B cell (primary cell): ENCODE results near the gene SEC14L6. TPM values are rescaled to one million over a fixed set of nuclear protein-coding genes. Genes with fewer than 3 reads are reported as not detected.

Experiments used
- ATAC-seq: fragments of 200-7000 bp; cut with Tn5 transposase; one replicate; pipeline ENCODE4 v1.10.0; 2021; ENCODE audit warnings: low read depth, mild to moderate bottlenecking, moderate number of reproducible peaks, moderate library complexity
- CTCF ChIA-PET: fragments of 350-600 bp; sonication (Branson Sonifier 250); formaldehyde crosslinking; loops from one replicate; lab custom pipeline; 2021; ENCODE audit warnings: antibody characterized with exemption, inconsistent platforms; lab: Charles Lee
- POLR2A ChIA-PET: fragments of 350-600 bp; sonication (Branson Sonifier 250); formaldehyde crosslinking; loops from one replicate; lab custom pipeline; 2021; ENCODE audit warnings: antibody characterized with exemption; lab: Charles Lee
- DNase-seq: peaks from one replicate; pipeline ENCODE4 v3.0.0; 2013
- H2AFZ ChIP-seq: 2 replicates; pipeline ENCODE4 v1.6.1; 2012; ENCODE audit warnings: mild to moderate bottlenecking, low read depth, low read length; ENCODE audit not compliant: insufficient read depth, poor library complexity, severe bottlenecking
- H3K27ac ChIP-seq, 2 donors: 1 replicate in 1 of 2; 2 replicates in 1 of 2; pipeline ENCODE4 v1.5.1; 2012 to 2013; ENCODE audit warnings: low read length in 2 of 2, mild to moderate bottlenecking in 2 of 2, moderate library complexity in 1 of 2
- H3K27me3 ChIP-seq, 4 experiments: fragments of 200-600 bp in 1 of 4; sonication (generic) in 1 of 4; replicated peaks in 1 of 4; 1 replicate in 2 of 4; 2 replicates in 2 of 4; pipeline versions ENCODE4 v1.6.1 to v1.7.0; 2013 to 2016; ENCODE audit warnings: low read length in 3 of 4, mild to moderate bottlenecking in 2 of 4, mixed read lengths in 1 of 4, moderate library complexity in 1 of 4; ENCODE audit not compliant: insufficient read depth in 4 of 4, control insufficient read depth in 3 of 4; ENCODE audit errors: control extremely low read depth in 1 of 4
- H3K36me3 ChIP-seq, 2 experiments: replicated peaks in 1 of 2; 1 replicate in 1 of 2; 2 replicates in 1 of 2; pipeline versions ENCODE4 v1.6.1 to v1.7.1; 2013; ENCODE audit warnings: low read length in 1 of 2; ENCODE audit not compliant: insufficient read depth in 2 of 2, control insufficient read depth in 1 of 2; ENCODE audit errors: control extremely low read depth in 1 of 2, extremely low read depth in 1 of 2
- H3K4me1 ChIP-seq, 2 donors: fragments of 200-600 bp in 1 of 2; sonication (generic) in 1 of 2; 1 replicate in 1 of 2; 2 replicates in 1 of 2; pipeline versions ENCODE4 v1.5.1 to v1.6.1; 2013 to 2017; ENCODE audit warnings: low read length in 2 of 2; ENCODE audit not compliant: control insufficient read depth in 2 of 2, insufficient read depth in 2 of 2
- H3K4me2 ChIP-seq: replicated peaks from 2 replicates; pipeline ENCODE3; 2012; ENCODE audit warnings: mild to moderate bottlenecking, low read depth, low read length; ENCODE audit not compliant: poor library complexity, severe bottlenecking
- H3K4me3 ChIP-seq, 5 experiments: fragments of 200-600 bp in 1 of 5; sonication (generic) in 1 of 5; 1 replicate in 3 of 5; 2 replicates in 2 of 5; pipeline versions ENCODE4 v1.5.1 to v1.7.0; 2011 to 2016; ENCODE audit warnings: low read length in 4 of 5, mild to moderate bottlenecking in 4 of 5, low read depth in 2 of 5, control low read depth in 1 of 5, moderate library complexity in 1 of 5; ENCODE audit not compliant: insufficient read depth in 1 of 5; ENCODE audit errors: control extremely low read depth in 1 of 5, extremely low read depth in 1 of 5
- H3K79me2 ChIP-seq: fragments of 200-600 bp; sonication (generic); one replicate; pipeline ENCODE4 v1.6.0; 2016; ENCODE audit warnings: low read length; ENCODE audit not compliant: control insufficient read depth, insufficient read depth
- H3K9ac ChIP-seq: fragments of 200-600 bp; sonication (generic); 2 replicates; pipeline ENCODE4 v1.6.1; 2017; ENCODE audit warnings: mild to moderate bottlenecking, low read length, moderate library complexity
- H3K9me3 ChIP-seq, 3 donors: one replicate each; pipeline versions ENCODE4 v1.6.1 to v1.7.1; 2013; ENCODE audit warnings: low read length in 2 of 3; ENCODE audit not compliant: control insufficient read depth in 2 of 3, insufficient read depth in 1 of 3; ENCODE audit errors: control extremely low read depth in 1 of 3
- H4K20me1 ChIP-seq: 2 replicates; pipeline ENCODE4 v1.6.0; 2012; ENCODE audit warnings: mild to moderate bottlenecking, low read length; ENCODE audit not compliant: insufficient read depth, control insufficient read depth, poor library complexity, severe bottlenecking
- H3K27ac Mint-ChIP-seq: one replicate; pipeline ENCODE4 v1.8.0; 2021; ENCODE audit warnings: mixed read lengths
- H3K27me3 Mint-ChIP-seq: one replicate; pipeline ENCODE4 v1.8.0; 2021; ENCODE audit warnings: mixed read lengths
- H3K4me1 Mint-ChIP-seq: one replicate; pipeline ENCODE4 v1.8.0; 2021; ENCODE audit warnings: mixed read lengths
- H3K4me3 Mint-ChIP-seq: one replicate; pipeline ENCODE4 v1.8.0; 2021; ENCODE audit warnings: mixed read lengths
- H3K9me3 Mint-ChIP-seq: one replicate; pipeline ENCODE4 v1.8.0; 2022; ENCODE audit warnings: mixed read lengths; ENCODE audit not compliant: insufficient read depth
- EZH2 ChIP-seq: IDR thresholded peaks from 2 replicates; pipeline ENCODE4 v1.6.1; 2012; ENCODE audit warnings: borderline replicate concordance, low read depth, mild to moderate bottlenecking, moderate library complexity, low read length; ENCODE audit not compliant: insufficient read depth, poor library complexity, severe bottlenecking
- WGBS: methylation state at CpG from one replicate; pipeline ENCODE4 v1.1.5; 2013; ENCODE audit warnings: missing lambda C conversion rate; ENCODE audit not compliant: insufficient coverage; 5-methylcytosine and 5-hydroxymethylcytosine counted together
- intact Hi-C: fragments of 100-400 bp; cut with micrococcal nuclease; formaldehyde crosslinking; loops from one replicate; pipeline ENCODE4 v1.10.0; 2022
- polyA plus RNA-seq: library from polyadenylated mRNA; depleted of rRNA; stranded (reverse); fragments of >200 nt; gene quantifications from 2 replicates; pipeline ENCODE4 v1.2.3, GENCODE V29; 2012
- total RNA-seq, 2 donors: library from RNA; stranded (reverse); fragments of 120-200 nt in 1 of 2; gene quantifications; 1 replicate in 1 of 2; 2 replicates in 1 of 2; pipeline versions ENCODE4 v1.2.3 to v1.2.4, GENCODE V29; 2013 to 2022
- TF ChIP-seq, protein P1 (sequence below): fragments of 200-600 bp; IDR thresholded peaks from one replicate; pipeline ENCODE4 v1.8.0; 2022; ENCODE audit warnings: antibody characterized with exemption, mild to moderate bottlenecking

SEC14L6 gene
- total and polyA plus RNA-seq, 2 donors (not counting 1 experiment from before 2014, with no cell fraction given): not detected

DNA sequence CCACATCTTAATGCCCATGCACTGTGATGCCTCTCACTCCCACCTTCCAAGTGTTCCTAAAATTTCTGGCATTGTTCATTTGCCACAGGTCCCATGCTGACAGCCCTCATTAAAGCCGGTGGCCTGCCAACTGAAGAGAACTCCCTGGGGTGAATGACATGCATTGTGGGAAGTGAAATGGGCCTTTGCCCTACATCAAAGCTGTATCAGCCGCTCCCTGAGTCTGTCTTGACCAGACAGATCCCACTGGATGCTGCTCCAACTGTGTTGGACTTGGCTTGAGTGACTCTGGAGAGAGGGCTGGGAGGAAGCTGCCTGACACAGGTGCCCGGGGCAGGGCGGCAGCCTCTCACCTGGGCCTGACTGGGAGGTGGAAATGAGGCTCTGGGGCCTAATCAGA is 32.3 kb downstream of the SEC14L6 start:
- H3K4me3 Mint-ChIP-seq: no peak overlapping the region
- no peaks in the 10 kb centered on the region for H3K9me3 Mint-ChIP-seq
- H3K79me2 ChIP-seq: no peaks in the 10 kb centered on the region
- no peaks in the 10 kb centered on the region for H4K20me1 ChIP-seq
- DNase-seq: no peak
- no peak overlapping the region for H3K9ac ChIP-seq
- H3K27ac Mint-ChIP-seq: no peak overlapping the region
- H3K4me1 ChIP-seq: no peaks in the 10 kb centered on the region
- no peak overlapping the region for H3K27ac ChIP-seq
- intact Hi-C loops: no loop called here
- ChIA-PET CTCF (no interaction called here), POLR2A (no interaction called here)
- H3K27me3 ChIP-seq: no peaks in the 10 kb centered on the region
- H2AFZ ChIP-seq: no peak overlapping the region
- no peaks in the 10 kb centered on the region for H3K4me1 Mint-ChIP-seq
- no peak overlapping the region for H3K4me3 ChIP-seq
- no peak for TF ChIP-seq EZH2
- TF ChIP-seq, protein P1, sequence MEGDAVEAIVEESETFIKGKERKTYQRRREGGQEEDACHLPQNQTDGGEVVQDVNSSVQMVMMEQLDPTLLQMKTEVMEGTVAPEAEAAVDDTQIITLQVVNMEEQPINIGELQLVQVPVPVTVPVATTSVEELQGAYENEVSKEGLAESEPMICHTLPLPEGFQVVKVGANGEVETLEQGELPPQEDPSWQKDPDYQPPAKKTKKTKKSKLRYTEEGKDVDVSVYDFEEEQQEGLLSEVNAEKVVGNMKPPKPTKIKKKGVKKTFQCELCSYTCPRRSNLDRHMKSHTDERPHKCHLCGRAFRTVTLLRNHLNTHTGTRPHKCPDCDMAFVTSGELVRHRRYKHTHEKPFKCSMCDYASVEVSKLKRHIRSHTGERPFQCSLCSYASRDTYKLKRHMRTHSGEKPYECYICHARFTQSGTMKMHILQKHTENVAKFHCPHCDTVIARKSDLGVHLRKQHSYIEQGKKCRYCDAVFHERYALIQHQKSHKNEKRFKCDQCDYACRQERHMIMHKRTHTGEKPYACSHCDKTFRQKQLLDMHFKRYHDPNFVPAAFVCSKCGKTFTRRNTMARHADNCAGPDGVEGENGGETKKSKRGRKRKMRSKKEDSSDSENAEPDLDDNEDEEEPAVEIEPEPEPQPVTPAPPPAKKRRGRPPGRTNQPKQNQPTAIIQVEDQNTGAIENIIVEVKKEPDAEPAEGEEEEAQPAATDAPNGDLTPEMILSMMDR: no peak
- H3K4me2 ChIP-seq: no peak overlapping the region
- peaks cover 3% of the 10 kb centered on the region for H3K27me3 Mint-ChIP-seq
- peaks cover 0 to 11% (median 0%) of the 10 kb centered on the region in 3 donors for H3K9me3 ChIP-seq
- ATAC-seq: no peak
- no peaks in the 10 kb centered on the region for H3K36me3 ChIP-seq
- 81% methylated on average over 4 of the region's 4 CpGs for WGBS

GRCh38 chr22:30513462-30513861 is 33.1 kb downstream of the SEC14L6 start:
- H3K4me3 Mint-ChIP-seq: no peak overlapping the region
- WGBS: 98% methylated on average over 4 of the region's 6 CpGs
- no peak for ATAC-seq

More at GRCh38 chr22:30513462-30513861, 33.1 kb downstream of the SEC14L6 start:
- H3K4me1 ChIP-seq: no peaks in the 10 kb centered on the region
- H3K9me3 ChIP-seq: peaks cover 0 to 11% (median 0%) of the 10 kb centered on the region in 3 donors
- H3K4me3 ChIP-seq: no peak overlapping the region
- Mint-ChIP-seq H3K27me3 (peaks cover 3% of the 10 kb centered on the region), H3K4me1 (no peaks in the 10 kb centered on the region), H3K27ac (no peak overlapping the region), H3K9me3 (no peaks in the 10 kb centered on the region)
- no peak overlapping the region for H3K27ac ChIP-seq
- DNase-seq: no peak
- TF ChIP-seq, protein P1: no peak
- TF ChIP-seq EZH2: no peak
- H3K27me3 ChIP-seq: no peaks in the 10 kb centered on the region
- no peak overlapping the region for H3K4me2 ChIP-seq
- no peaks in the 10 kb centered on the region for H3K36me3 ChIP-seq
- CTCF ChIA-PET: no interaction called here
- H3K79me2 ChIP-seq: no peaks in the 10 kb centered on the region
- POLR2A ChIA-PET: no interaction called here
- no peak overlapping the region for H3K9ac ChIP-seq
- no peaks in the 10 kb centered on the region for H4K20me1 ChIP-seq
- no peak overlapping the region for H2AFZ ChIP-seq
- intact Hi-C loops: no loop called here
